Neural progenitor cell (in vitro differentiated cells): ENCODE data around the gene FMC1. TPM values are rescaled to one million over a fixed set of nuclear protein-coding genes. Genes with fewer than 3 reads are reported as not detected.

ENCODE experiments used
- DNase-seq: peaks from one replicate; pipeline ENCODE4 v3.0.0-alpha.2; 2016; ENCODE audit warnings: low spot score
- H2AFZ ChIP-seq: fragments of 200-600 bp; sonication (generic); replicated peaks from 2 replicates; pipeline ENCODE4 v1.6.1; 2016; ENCODE audit warnings: antibody characterized with exemption
- H3F3A ChIP-seq: fragments of 200-600 bp; sonication (generic); 2 replicates; pipeline ENCODE4 v1.6.1; 2016; ENCODE audit warnings: antibody characterized with exemption, low read depth
- H3K27ac ChIP-seq: fragments of 200-600 bp; sonication (generic); 2 replicates; pipeline ENCODE4 v1.5.1; 2016; ENCODE audit warnings: mild to moderate bottlenecking
- H3K27me3 ChIP-seq: fragments of 200-600 bp; sonication (generic); 2 replicates; pipeline ENCODE4 v1.6.1; 2016; ENCODE audit warnings: mild to moderate bottlenecking, moderate library complexity
- H3K36me3 ChIP-seq: fragments of 200-600 bp; sonication (generic); 2 replicates; pipeline ENCODE4 v1.5.1; 2016
- H3K4me1 ChIP-seq: fragments of 200-600 bp; sonication (generic); 2 replicates; pipeline ENCODE4 v1.6.1; 2016; ENCODE audit warnings: mixed run types
- H3K4me2 ChIP-seq: fragments of 200-600 bp; sonication (generic); 2 replicates; pipeline ENCODE4 v1.6.1; 2016
- H3K4me3 ChIP-seq: fragments of 200-600 bp; sonication (generic); 2 replicates; pipeline ENCODE4 v1.5.1; 2016
- H3K79me2 ChIP-seq: fragments of 200-600 bp; sonication (generic); 2 replicates; pipeline ENCODE4 v1.6.1; 2016; ENCODE audit warnings: low read depth
- H3K9ac ChIP-seq: fragments of 200-600 bp; sonication (generic); 2 replicates; pipeline ENCODE4 v1.6.1; 2016
- H3K9me3 ChIP-seq: fragments of 200-600 bp; sonication (generic); 2 replicates; pipeline ENCODE4 v1.5.1; 2016; ENCODE audit warnings: low read depth
- H4K20me1 ChIP-seq: fragments of 200-600 bp; sonication (generic); 2 replicates; pipeline ENCODE4 v1.6.1; 2016; ENCODE audit warnings: low read depth
- H3K27ac Mint-ChIP-seq: 3 replicates; pipeline ENCODE4 v1.8.0; 2021; ENCODE audit warnings: mixed read lengths
- H3K27me3 Mint-ChIP-seq: 2 replicates; pipeline ENCODE4 v1.8.0; 2022; ENCODE audit warnings: low read depth, mild to moderate bottlenecking, inconsistent platforms, moderate library complexity, mixed read lengths; ENCODE audit not compliant: insufficient read depth
- H3K36me3 Mint-ChIP-seq: 3 replicates; pipeline ENCODE4 v1.8.0; 2021; ENCODE audit warnings: mixed read lengths
- H3K4me1 Mint-ChIP-seq: 3 replicates; pipeline ENCODE4 v1.8.0; 2021; ENCODE audit warnings: mixed read lengths
- H3K4me3 Mint-ChIP-seq: 3 replicates; pipeline ENCODE4 v1.8.0; 2021; ENCODE audit warnings: mild to moderate bottlenecking, moderate library complexity, mixed read lengths
- H3K9me3 Mint-ChIP-seq: 3 replicates; pipeline ENCODE4 v1.8.0; 2020; ENCODE audit warnings: mixed read lengths
- EZH2 ChIP-seq: fragments of 200-600 bp; sonication (generic); IDR thresholded peaks from 2 replicates; pipeline ENCODE4 v1.6.1; 2017; ENCODE audit warnings: antibody characterized with exemption, mild to moderate bottlenecking, moderate library complexity
- EZH2phosphoT487 ChIP-seq: fragments of 200-600 bp; sonication (generic); IDR thresholded peaks from 2 replicates; pipeline ENCODE4 v1.6.1; 2017; ENCODE audit warnings: antibody characterized with exemption
- small RNA-seq: library from RNA; depleted of rRNA; stranded (forward); fragments of <200 nt; gene quantifications from one replicate; pipeline ENCODE3, GENCODE V24; 2015
- total RNA-seq: library from RNA; depleted of rRNA; stranded (reverse); fragments of >200 nt; gene quantifications from 2 replicates; pipeline ENCODE4 v1.2.3, GENCODE V29; 2015; ENCODE audit warnings: low replicate concordance
- TF ChIP-seq, protein P1 (sequence below): fragments of 200-600 bp; sonication (generic); IDR thresholded peaks from 2 replicates; pipeline ENCODE4 v1.5.1; 2017; ENCODE audit warnings: antibody characterized with exemption, mild to moderate bottlenecking

The FMC1 gene
- total RNA-seq, 1 donor from 2014 or later: 8.1 TPM

DNA sequence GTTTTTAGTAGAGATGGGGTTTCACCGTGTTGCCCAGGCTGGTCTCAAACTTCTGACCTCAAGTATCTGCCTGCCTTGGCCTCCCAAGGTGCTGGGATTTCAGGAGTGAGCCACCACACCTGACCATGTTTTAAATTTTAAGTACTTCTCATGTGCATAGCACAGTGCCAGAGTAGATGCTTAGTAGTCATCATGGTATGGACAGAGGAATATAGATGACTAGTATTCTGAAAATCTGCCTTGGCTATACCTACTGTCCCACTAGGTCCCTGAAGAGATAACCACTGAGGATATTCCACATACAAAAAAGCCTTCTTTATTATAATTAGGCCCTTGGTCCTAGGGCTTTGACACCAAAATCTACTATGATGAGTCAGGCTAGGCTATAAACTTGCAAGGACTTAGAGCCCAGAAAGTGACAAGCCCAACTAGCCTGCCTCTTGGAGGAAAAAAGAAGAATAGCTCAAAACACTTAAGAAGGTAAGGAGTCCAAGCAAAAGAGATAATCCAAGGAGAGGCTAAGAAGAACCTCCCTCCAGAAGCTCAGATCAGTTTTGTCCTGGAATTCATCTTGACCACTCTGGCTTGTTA lies 52.6 kb downstream of the FMC1 start:
- Histone ChIP-seq H3K9me3 (no peaks in the 10 kb centered on the region), H3K36me3 (peaks cover 28% of the 10 kb centered on the region), H4K20me1 (peaks cover 51% of the 10 kb centered on the region), H3K9ac (no peak overlapping the region), H3K4me1 (no peaks in the 10 kb centered on the region), H3K27ac (peak overlapping the region; percentile 65), H3K79me2 (peaks cover 99% of the 10 kb centered on the region), H3K4me3 (no peak overlapping the region), H2AFZ (no peak overlapping the region), H3K4me2 (no peak overlapping the region), H3F3A (peaks cover 4% of the 10 kb centered on the region), H3K27me3 (no peaks in the 10 kb centered on the region)
- Mint-ChIP-seq H3K27me3 (peaks cover 3% of the 10 kb centered on the region), H3K36me3 (peaks cover 35% of the 10 kb centered on the region), H3K27ac (no peak overlapping the region), H3K9me3 (no peaks in the 10 kb centered on the region), H3K4me1 (no peaks in the 10 kb centered on the region), H3K4me3 (no peak overlapping the region)
- DNase-seq: no peak
- TF ChIP-seq, protein P1, sequence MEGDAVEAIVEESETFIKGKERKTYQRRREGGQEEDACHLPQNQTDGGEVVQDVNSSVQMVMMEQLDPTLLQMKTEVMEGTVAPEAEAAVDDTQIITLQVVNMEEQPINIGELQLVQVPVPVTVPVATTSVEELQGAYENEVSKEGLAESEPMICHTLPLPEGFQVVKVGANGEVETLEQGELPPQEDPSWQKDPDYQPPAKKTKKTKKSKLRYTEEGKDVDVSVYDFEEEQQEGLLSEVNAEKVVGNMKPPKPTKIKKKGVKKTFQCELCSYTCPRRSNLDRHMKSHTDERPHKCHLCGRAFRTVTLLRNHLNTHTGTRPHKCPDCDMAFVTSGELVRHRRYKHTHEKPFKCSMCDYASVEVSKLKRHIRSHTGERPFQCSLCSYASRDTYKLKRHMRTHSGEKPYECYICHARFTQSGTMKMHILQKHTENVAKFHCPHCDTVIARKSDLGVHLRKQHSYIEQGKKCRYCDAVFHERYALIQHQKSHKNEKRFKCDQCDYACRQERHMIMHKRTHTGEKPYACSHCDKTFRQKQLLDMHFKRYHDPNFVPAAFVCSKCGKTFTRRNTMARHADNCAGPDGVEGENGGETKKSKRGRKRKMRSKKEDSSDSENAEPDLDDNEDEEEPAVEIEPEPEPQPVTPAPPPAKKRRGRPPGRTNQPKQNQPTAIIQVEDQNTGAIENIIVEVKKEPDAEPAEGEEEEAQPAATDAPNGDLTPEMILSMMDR: no peak

DNA sequence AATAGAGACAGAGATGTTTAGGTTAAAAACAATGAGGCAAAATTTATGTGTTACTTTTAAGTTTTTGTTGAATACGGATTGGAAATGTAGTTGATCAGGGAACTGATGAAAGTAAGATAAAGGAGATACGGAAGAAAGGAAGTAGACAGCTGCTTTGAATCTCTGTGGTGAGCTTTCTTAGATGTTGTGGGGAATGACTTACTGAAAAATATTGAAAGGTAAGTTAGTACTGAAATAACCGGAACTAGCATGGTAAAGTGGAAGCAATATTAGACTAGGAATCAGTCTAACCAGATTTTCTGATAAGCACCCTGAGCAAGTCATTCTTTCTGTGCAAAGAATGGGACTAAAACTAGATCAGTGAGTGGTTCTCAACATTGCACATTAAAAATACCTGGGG lies 53.4 kb downstream of the FMC1 start:
- H3K36me3 Mint-ChIP-seq: peaks cover 35% of the 10 kb centered on the region
- Histone ChIP-seq H3K27ac (no peak overlapping the region), H3K79me2 (peaks cover 95% of the 10 kb centered on the region), H3K4me1 (no peaks in the 10 kb centered on the region), H3K9ac (no peak overlapping the region), H3K4me3 (no peak overlapping the region), H3K27me3 (no peaks in the 10 kb centered on the region), H3K4me2 (no peak overlapping the region), H4K20me1 (peaks cover 43% of the 10 kb centered on the region), H3F3A (peaks cover 4% of the 10 kb centered on the region), H3K36me3 (peaks cover 25% of the 10 kb centered on the region), H3K9me3 (no peaks in the 10 kb centered on the region), H2AFZ (no peak overlapping the region)
- TF ChIP-seq EZH2 (no peak), EZH2phosphoT487 (no peak)
- TF ChIP-seq, protein P1: no peak
- H3K9me3 Mint-ChIP-seq: no peaks in the 10 kb centered on the region
- H3K4me1 Mint-ChIP-seq: no peaks in the 10 kb centered on the region
- no peak overlapping the region for H3K27ac Mint-ChIP-seq
- no peak for DNase-seq
- H3K27me3 Mint-ChIP-seq: peaks cover 3% of the 10 kb centered on the region
- H3K4me3 Mint-ChIP-seq: no peak overlapping the region

Small RNAs within 50 kb of the gene (small RNA-seq; reads per million reads assigned to genes)
- gene RNU6-206P: not detected

Other genes starting within 250 kb of the FMC1 start
- 9.7 and 11.0 TPM in 2 replicates for gene ZC3HAV1, start 231.6 kb upstream of the FMC1 start, total RNA-seq
- gene UBN2, start 110.1 kb upstream of the FMC1 start, total RNA-seq: 15.7 and 19.5 TPM in 2 replicates
- 77.5 and 111 TPM in 2 replicates for gene LUC7L2, start 18.6 kb downstream of the FMC1 start, total RNA-seq
- 1.0 and 4.2 TPM in 2 replicates for gene KLRG2, start 142.3 kb downstream of the FMC1 start, total RNA-seq
- gene CLEC2L, start 182.3 kb downstream of the FMC1 start, total RNA-seq: 0.15 and 0.50 TPM in 2 replicates